ENCODE results near the gene ESR1. TPM values are rescaled to one million over a fixed set of nuclear protein-coding genes. Genes with fewer than 3 reads are reported as not detected.

Gene ESR1
- total RNA-seq, 2 experiments from 2014 or later = 0.94 to 1.7 TPM

- H3K9me3 Mint-ChIP-seq = no peaks in the 10 kb centered on the region
- H3K4me3 Mint-ChIP-seq = no peak overlapping the region
- no peaks in the 10 kb centered on the region for H3K36me3 Mint-ChIP-seq
- peaks cover 4% of the 10 kb centered on the region for H3K27me3 Mint-ChIP-seq
- no peaks in the 10 kb centered on the region for H3K4me1 Mint-ChIP-seq
- H3K27ac Mint-ChIP-seq = no peak overlapping the region
- no peak for DNase-seq
- POLR2A ChIA-PET = no interaction called here
- ATAC-seq (ENCODE audit: low read depth) = no peak
Observed at GRCh38 chr6:152094992-152095592, 287.6 kb downstream of the ESR1 start.

- ATAC-seq (ENCODE audit: low read depth) = no peak
- Mint-ChIP-seq H3K4me3 (no peak overlapping the region), H3K36me3 (no peaks in the 10 kb centered on the region), H3K4me1 (no peaks in the 10 kb centered on the region), H3K27me3 (peaks cover 4% of the 10 kb centered on the region), H3K9me3 (no peaks in the 10 kb centered on the region), H3K27ac (no peak overlapping the region)
- POLR2A ChIA-PET = interaction anchor here (0.5 kb wide), 1 partner anchor 280 kb away, joined by 3 read pairs; no protein-coding TSS in a partner anchor
- DNase-seq = no peak
Observed at GRCh38 chr6:152096863-152097496, 289.5 kb downstream of the ESR1 start.

GRCh38 chr6:152098683-152099082, 291.2 kb downstream of the ESR1 start:
- H3K9me3 Mint-ChIP-seq = no peaks in the 10 kb centered on the region
- no peaks in the 10 kb centered on the region for H3K4me1 Mint-ChIP-seq
- no peak overlapping the region for H3K27ac Mint-ChIP-seq
- no peak overlapping the region for H3K4me3 Mint-ChIP-seq
- DNase-seq = no peak
- H3K36me3 Mint-ChIP-seq = no peaks in the 10 kb centered on the region
- POLR2A ChIA-PET = no interaction called here
- H3K27me3 Mint-ChIP-seq = peaks cover under 1% of the 10 kb centered on the region
- no peak for ATAC-seq (ENCODE audit: low read depth)

GRCh38 chr6:152099446-152100182, 292.1 kb downstream of the ESR1 start:
- ATAC-seq (ENCODE audit: low read depth) (no peak), DNase-seq (no peak)
- H3K27me3 Mint-ChIP-seq = no peaks in the 10 kb centered on the region
- no peaks in the 10 kb centered on the region for H3K4me1 Mint-ChIP-seq
- POLR2A ChIA-PET = no interaction called here
- no peaks in the 10 kb centered on the region for H3K36me3 Mint-ChIP-seq
- H3K9me3 Mint-ChIP-seq = no peaks in the 10 kb centered on the region
- no peak overlapping the region for H3K27ac Mint-ChIP-seq
- no peak overlapping the region for H3K4me3 Mint-ChIP-seq

GRCh38 chr6:152100183-152100618, 292.7 kb downstream of the ESR1 start:
- Mint-ChIP-seq H3K27me3 (no peaks in the 10 kb centered on the region), H3K9me3 (no peaks in the 10 kb centered on the region), H3K4me1 (no peaks in the 10 kb centered on the region), H3K36me3 (no peaks in the 10 kb centered on the region), H3K4me3 (no peak overlapping the region), H3K27ac (no peak overlapping the region)
- no peak for ATAC-seq (ENCODE audit: low read depth)
- POLR2A ChIA-PET = no interaction called here
- DNase-seq = no peak

- no peaks in the 10 kb centered on the region for H3K36me3 Mint-ChIP-seq
- peaks cover 8% of the 10 kb centered on the region for H3K4me1 Mint-ChIP-seq
Observed at GRCh38 chr6:152107973-152108372, 300.5 kb downstream of the ESR1 start.

GRCh38 chr6:152110886-152111820, 303.7 kb downstream of the ESR1 start:
- Mint-ChIP-seq H3K27ac (no peak overlapping the region), H3K9me3 (no peaks in the 10 kb centered on the region), H3K4me3 (no peak overlapping the region), H3K4me1 (peaks cover 8% of the 10 kb centered on the region), H3K36me3 (no peaks in the 10 kb centered on the region), H3K27me3 (peaks cover 7% of the 10 kb centered on the region)
- no peak for ATAC-seq (ENCODE audit: low read depth)
- POLR2A ChIA-PET = no interaction called here
- no peak for DNase-seq

More at GRCh38 chr6:152107973-152108372, 300.5 kb downstream of the ESR1 start:
- DNase-seq (no peak), ATAC-seq (ENCODE audit: low read depth) (no peak)
- Mint-ChIP-seq H3K27ac (no peak overlapping the region), H3K27me3 (peaks cover 3% of the 10 kb centered on the region), H3K9me3 (no peaks in the 10 kb centered on the region), H3K4me3 (no peak overlapping the region)
- POLR2A ChIA-PET = no interaction called here

GRCh38 chr6:152112491-152113261, 305.2 kb downstream of the ESR1 start:
- no peak overlapping the region for H3K27ac Mint-ChIP-seq
- no peak for ATAC-seq (ENCODE audit: low read depth)
- peaks cover 7% of the 10 kb centered on the region for H3K27me3 Mint-ChIP-seq
- H3K4me1 Mint-ChIP-seq = peaks cover 8% of the 10 kb centered on the region
- no peak overlapping the region for H3K4me3 Mint-ChIP-seq
- H3K9me3 Mint-ChIP-seq = no peaks in the 10 kb centered on the region
- no peaks in the 10 kb centered on the region for H3K36me3 Mint-ChIP-seq
- POLR2A ChIA-PET = no interaction called here
- DNase-seq = no peak

GRCh38 chr6:152117156-152118133, 310.0 kb downstream of the ESR1 start:
- Mint-ChIP-seq H3K36me3 (peaks cover 32% of the 10 kb centered on the region), H3K27ac (peak overlapping the region; percentile 63), H3K9me3 (peaks cover 3% of the 10 kb centered on the region), H3K4me1 (peaks cover 6% of the 10 kb centered on the region), H3K4me3 (no peak overlapping the region), H3K27me3 (peaks cover 4% of the 10 kb centered on the region)
- POLR2A ChIA-PET = no interaction called here
- ATAC-seq (ENCODE audit: low read depth) (peak; percentile 52), DNase-seq (no peak)

- Mint-ChIP-seq H3K9me3 (peaks cover 3% of the 10 kb centered on the region), H3K4me3 (no peak overlapping the region), H3K4me1 (peaks cover 6% of the 10 kb centered on the region), H3K27ac (no peak overlapping the region), H3K36me3 (peaks cover 32% of the 10 kb centered on the region), H3K27me3 (peaks cover 1% of the 10 kb centered on the region)
- DNase-seq (no peak), ATAC-seq (ENCODE audit: low read depth) (no peak)
- POLR2A ChIA-PET = no interaction called here
Observed at GRCh38 chr6:152118224-152118623, 310.7 kb downstream of the ESR1 start.

GRCh38 chr6:152118678-152119077, 311.2 kb downstream of the ESR1 start:
- Mint-ChIP-seq H3K27ac (no peak overlapping the region), H3K27me3 (no peaks in the 10 kb centered on the region), H3K36me3 (peaks cover 33% of the 10 kb centered on the region), H3K9me3 (peaks cover 3% of the 10 kb centered on the region), H3K4me1 (peaks cover 6% of the 10 kb centered on the region), H3K4me3 (no peak overlapping the region)
- POLR2A ChIA-PET = no interaction called here
- no peak for ATAC-seq (ENCODE audit: low read depth)
- DNase-seq = no peak

- peaks cover 33% of the 10 kb centered on the region for H3K36me3 Mint-ChIP-seq
- no peaks in the 10 kb centered on the region for H3K27me3 Mint-ChIP-seq
- no peak overlapping the region for H3K4me3 Mint-ChIP-seq
- POLR2A ChIA-PET = no interaction called here
- H3K27ac Mint-ChIP-seq = no peak overlapping the region
- ATAC-seq (ENCODE audit: low read depth) (no peak), DNase-seq (no peak)
- peaks cover 3% of the 10 kb centered on the region for H3K9me3 Mint-ChIP-seq
- H3K4me1 Mint-ChIP-seq = peaks cover 6% of the 10 kb centered on the region
Observed at GRCh38 chr6:152119831-152120230, 312.3 kb downstream of the ESR1 start.
